Neural progenitor cell (in vitro differentiated cells): Measurements from ENCODE around the gene ZNF729.

Source experiments
- CTCF ChIP-seq: fragments of 200-600 bp; sonication (generic); IDR thresholded peaks from 2 replicates; pipeline ENCODE4 v1.5.1; 2017; ENCODE audit warnings: antibody characterized with exemption, mild to moderate bottlenecking
- EZH2 ChIP-seq: fragments of 200-600 bp; sonication (generic); IDR thresholded peaks from 2 replicates; pipeline ENCODE4 v1.6.1; 2017; ENCODE audit warnings: antibody characterized with exemption, mild to moderate bottlenecking, moderate library complexity
- EZH2phosphoT487 ChIP-seq: fragments of 200-600 bp; sonication (generic); IDR thresholded peaks from 2 replicates; pipeline ENCODE4 v1.6.1; 2017; ENCODE audit warnings: antibody characterized with exemption

- no peak for TF ChIP-seq CTCF
- no peak for TF ChIP-seq EZH2
- no peak for TF ChIP-seq EZH2phosphoT487
These were observed 28.3 kb upstream of the ZNF729 start for GRCh38 chr19:22257916-22258315.
